HFFc6 (cell line): Measurements from ENCODE around the gene MYBPC3. TPM values are rescaled to one million over a fixed set of nuclear protein-coding genes. Genes with fewer than 3 reads are reported as not detected.

Experiments used
- DNase-seq: peaks from one replicate; pipeline ENCODE4 v3.0.0-alpha.2; 2018
- H3K27ac Mint-ChIP-seq: 2 replicates; pipeline ENCODE4 v1.8.0; 2020; ENCODE audit warnings: mild to moderate bottlenecking, mixed read lengths
- H3K27me3 Mint-ChIP-seq: 2 replicates; pipeline ENCODE4 v1.8.0; 2021; ENCODE audit warnings: mild to moderate bottlenecking, moderate library complexity, mixed read lengths; ENCODE audit not compliant: insufficient read depth
- H3K36me3 Mint-ChIP-seq: 2 replicates; pipeline ENCODE4 v1.8.0; 2021; ENCODE audit warnings: low read depth, mixed read lengths
- H3K4me1 Mint-ChIP-seq: 2 replicates; pipeline ENCODE4 v1.8.0; 2020; ENCODE audit warnings: low read depth, mixed read lengths
- H3K4me3 Mint-ChIP-seq: 2 replicates; pipeline ENCODE4 v1.8.0; 2020; ENCODE audit warnings: mild to moderate bottlenecking, moderate library complexity, mixed read lengths
- H3K9me3 Mint-ChIP-seq: 2 replicates; pipeline ENCODE4 v1.8.0; 2020; ENCODE audit warnings: mild to moderate bottlenecking, mixed read lengths
- total RNA-seq, 6 experiments: library from RNA; stranded (reverse); fragmentation: NEBNext Ultra II Directional; extraction: Animal tissue kit (Norgen Biotek cat#: 25700); gene quantifications; 2 replicates in 1 of 6; 3 replicates in 5 of 6; pipeline ENCODE4 v1.2.3, GENCODE V29; 2021
- TF ChIP-seq, protein P1 (sequence below): fragments of 200-600 bp; sonication (generic); IDR thresholded peaks from 2 replicates; pipeline ENCODE4 v1.5.0; 2021; ENCODE audit warnings: antibody characterized with exemption, mild to moderate bottlenecking

The MYBPC3 gene
- total RNA-seq, 6 experiments from 2014 or later: not detected

DNA sequence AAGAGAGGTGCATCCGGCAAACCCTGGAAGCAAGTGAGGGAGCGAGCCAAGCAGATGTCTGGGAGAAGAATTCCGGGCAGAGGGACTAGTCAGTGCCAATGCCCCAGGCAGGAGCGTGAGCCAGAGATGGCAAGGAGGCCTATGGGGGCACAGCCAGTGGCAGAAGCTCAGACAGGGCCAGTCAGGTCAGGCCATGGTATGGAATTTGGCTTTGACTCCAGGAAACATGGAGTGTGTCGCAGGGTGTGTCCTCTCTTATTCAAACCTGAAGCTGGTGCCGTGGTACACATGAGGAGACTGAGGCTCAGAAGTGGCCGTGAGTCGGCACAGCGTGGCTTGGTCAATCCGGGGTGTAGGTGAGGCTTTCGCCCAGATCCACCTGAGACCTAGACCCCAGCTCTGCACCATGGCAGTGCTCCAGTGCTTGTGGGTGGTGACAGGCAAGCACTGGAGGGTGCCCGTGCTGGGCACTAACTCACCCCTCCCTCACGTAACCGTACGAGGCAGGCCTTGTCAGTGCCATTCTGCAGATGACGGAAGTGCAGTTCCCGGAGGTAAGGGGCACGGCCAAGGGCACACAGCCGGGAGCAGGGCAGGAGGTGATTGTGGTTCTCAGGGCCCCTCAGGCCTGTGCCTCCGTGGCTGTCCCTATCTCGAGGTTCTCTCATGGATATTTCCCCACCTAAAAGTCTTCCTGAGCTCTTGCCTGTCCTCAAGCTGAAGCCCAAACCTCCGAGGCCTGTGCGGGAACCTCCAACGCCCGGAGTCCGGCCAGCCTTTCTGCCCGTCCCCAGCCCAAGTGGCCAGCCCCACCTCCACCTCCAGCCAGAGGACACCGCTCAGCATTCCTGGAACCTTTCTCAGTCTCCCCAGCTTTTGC, 36.4 kb upstream of the MYBPC3 start:
- Mint-ChIP-seq H3K27ac (no peak overlapping the region), H3K4me3 (no peak overlapping the region), H3K9me3 (no peaks in the 10 kb centered on the region), H3K4me1 (peaks cover 5% of the 10 kb centered on the region; the same call in 1 of the 2 replicates), H3K27me3 (peaks cover 2% of the 10 kb centered on the region; the same call in 1 of the 2 replicates), H3K36me3 (no peaks in the 10 kb centered on the region)
- DNase-seq: no peak
- TF ChIP-seq, protein P1, sequence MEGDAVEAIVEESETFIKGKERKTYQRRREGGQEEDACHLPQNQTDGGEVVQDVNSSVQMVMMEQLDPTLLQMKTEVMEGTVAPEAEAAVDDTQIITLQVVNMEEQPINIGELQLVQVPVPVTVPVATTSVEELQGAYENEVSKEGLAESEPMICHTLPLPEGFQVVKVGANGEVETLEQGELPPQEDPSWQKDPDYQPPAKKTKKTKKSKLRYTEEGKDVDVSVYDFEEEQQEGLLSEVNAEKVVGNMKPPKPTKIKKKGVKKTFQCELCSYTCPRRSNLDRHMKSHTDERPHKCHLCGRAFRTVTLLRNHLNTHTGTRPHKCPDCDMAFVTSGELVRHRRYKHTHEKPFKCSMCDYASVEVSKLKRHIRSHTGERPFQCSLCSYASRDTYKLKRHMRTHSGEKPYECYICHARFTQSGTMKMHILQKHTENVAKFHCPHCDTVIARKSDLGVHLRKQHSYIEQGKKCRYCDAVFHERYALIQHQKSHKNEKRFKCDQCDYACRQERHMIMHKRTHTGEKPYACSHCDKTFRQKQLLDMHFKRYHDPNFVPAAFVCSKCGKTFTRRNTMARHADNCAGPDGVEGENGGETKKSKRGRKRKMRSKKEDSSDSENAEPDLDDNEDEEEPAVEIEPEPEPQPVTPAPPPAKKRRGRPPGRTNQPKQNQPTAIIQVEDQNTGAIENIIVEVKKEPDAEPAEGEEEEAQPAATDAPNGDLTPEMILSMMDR: no peak

DNA sequence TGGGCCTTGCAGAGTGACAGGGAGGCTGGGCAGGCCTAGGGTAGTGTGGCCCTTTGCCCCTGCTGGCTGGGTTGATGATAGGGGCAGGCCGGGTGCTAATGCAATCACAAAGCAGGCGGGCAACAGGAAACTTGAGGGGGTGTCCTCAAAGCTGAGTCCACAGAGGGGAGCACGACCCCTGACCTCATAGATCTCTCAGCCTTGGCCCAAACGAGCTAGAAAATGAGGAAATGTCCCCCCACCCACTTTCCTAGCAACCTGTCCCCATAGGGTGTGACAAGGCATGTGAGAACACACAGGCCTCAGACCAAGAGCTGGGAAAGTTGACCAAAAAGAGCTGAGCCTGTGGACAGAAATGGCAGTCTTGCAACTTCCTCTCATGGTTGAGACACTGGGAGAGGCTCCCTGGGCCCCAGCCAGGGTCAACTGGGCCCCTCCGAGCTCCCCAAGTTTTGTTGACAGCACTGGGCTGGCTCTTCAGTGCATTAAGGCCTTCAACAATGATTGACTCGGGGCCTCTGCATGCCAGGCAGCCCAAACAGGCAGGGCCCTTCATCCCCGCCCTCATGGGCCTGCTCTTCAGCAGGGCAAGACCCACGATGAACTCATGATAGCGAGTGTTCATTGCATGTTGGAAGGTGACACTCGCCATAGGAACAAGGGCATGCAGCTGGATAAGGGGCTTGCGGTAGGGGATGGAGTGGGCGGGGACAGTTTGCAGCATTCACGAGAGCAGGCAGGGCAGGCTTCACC, 35.6 kb upstream of the MYBPC3 start:
- H3K27me3 Mint-ChIP-seq: peaks cover 2% of the 10 kb centered on the region
- H3K36me3 Mint-ChIP-seq: no peaks in the 10 kb centered on the region
- H3K9me3 Mint-ChIP-seq: no peaks in the 10 kb centered on the region
- peaks cover 5% of the 10 kb centered on the region; the same call in 1 of the 2 replicates for H3K4me1 Mint-ChIP-seq
- no peak for DNase-seq
- H3K27ac Mint-ChIP-seq: no peak overlapping the region
- TF ChIP-seq, protein P1: no peak
- no peak overlapping the region for H3K4me3 Mint-ChIP-seq

DNA sequence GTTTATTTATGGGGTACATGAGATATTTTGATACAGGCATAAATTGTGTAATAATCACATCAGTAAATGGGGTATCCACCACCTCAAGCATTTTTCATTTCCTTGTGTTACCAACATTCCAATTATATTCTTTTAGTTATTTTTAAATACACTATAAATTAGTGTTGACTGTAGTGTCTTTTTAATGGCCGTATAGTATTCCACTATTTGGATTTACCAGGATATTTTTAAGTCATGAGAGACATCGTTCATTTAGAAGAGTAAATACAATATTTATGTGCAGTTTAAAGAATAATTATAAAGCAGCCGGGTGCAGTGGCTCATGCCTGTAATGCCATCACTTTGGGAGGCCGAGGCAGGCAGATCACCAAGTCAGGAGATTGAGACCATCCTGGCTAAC, 32.0 kb upstream of the MYBPC3 start:
- TF ChIP-seq, protein P1: no peak
- Mint-ChIP-seq H3K27ac (no peak overlapping the region), H3K9me3 (no peaks in the 10 kb centered on the region), H3K27me3 (peaks cover 3% of the 10 kb centered on the region), H3K36me3 (no peaks in the 10 kb centered on the region), H3K4me3 (no peak overlapping the region), H3K4me1 (no peaks in the 10 kb centered on the region)
- no peak for DNase-seq

DNA sequence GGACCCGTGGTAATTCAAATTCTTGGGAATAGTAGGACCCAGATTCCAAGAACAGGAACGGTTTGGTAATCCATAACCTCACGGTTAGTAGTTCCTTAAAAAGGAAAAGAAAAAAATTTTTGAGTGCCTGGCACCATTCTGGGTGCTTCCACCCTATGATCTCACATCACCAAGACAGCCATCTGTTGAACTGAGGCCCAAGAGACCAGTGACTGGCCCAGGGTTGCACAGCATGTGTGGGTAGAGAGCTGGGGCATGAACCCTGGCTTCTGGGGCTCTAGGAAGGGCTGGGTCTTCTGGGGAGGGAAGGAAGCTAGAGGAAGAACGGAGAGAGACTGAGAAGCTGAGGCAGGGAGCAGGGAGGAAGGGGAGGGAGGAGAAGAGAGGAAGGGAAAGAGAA, 30.6 kb upstream of the MYBPC3 start:
- peaks cover 3% of the 10 kb centered on the region for H3K27me3 Mint-ChIP-seq
- no peaks in the 10 kb centered on the region for H3K36me3 Mint-ChIP-seq
- no peak for DNase-seq
- TF ChIP-seq, protein P1: no peak
- H3K4me1 Mint-ChIP-seq: no peaks in the 10 kb centered on the region
- H3K27ac Mint-ChIP-seq: no peak overlapping the region
- no peak overlapping the region for H3K4me3 Mint-ChIP-seq
- H3K9me3 Mint-ChIP-seq: no peaks in the 10 kb centered on the region

DNA sequence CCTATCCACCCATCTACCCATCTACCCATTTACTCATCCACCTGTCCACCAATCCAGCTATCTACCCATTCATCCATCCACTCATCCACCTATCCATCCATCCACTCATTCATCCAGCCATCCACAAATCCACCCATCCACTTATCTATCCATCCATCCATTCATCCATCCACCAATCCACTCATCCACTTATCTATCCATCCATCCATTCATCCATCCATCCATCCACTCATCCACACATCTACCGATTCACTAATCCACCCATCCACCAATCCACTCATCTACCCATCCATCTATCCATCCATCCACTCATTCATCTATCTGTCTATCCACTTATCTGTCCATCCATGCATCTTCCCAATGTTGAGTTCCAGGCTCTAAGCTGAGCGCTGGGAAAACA, 27.6 kb upstream of the MYBPC3 start:
- Mint-ChIP-seq H3K36me3 (no peaks in the 10 kb centered on the region), H3K27me3 (peaks cover 3% of the 10 kb centered on the region), H3K27ac (no peak overlapping the region), H3K9me3 (no peaks in the 10 kb centered on the region), H3K4me3 (no peak overlapping the region), H3K4me1 (no peaks in the 10 kb centered on the region)
- TF ChIP-seq, protein P1: no peak
- DNase-seq: no peak
